SK-N-SH (cell line): Measurements from ENCODE around the gene THAP2. TPM values are rescaled to one million over a fixed set of nuclear protein-coding genes. Genes with fewer than 3 reads are reported as not detected.

Source experiments
- CTCF ChIA-PET: fragments of 300-600, 350-600 bp; formaldehyde crosslinking; extraction: SDS; loops from one replicate; lab custom pipeline; 2021; lab: Yijun Ruan, JAX
- POLR2A ChIA-PET: fragments of 350-600 bp; sonication (Branson Sonifier 250); formaldehyde crosslinking; extraction: SDS; loops from one replicate; lab custom pipeline; 2020; ENCODE audit warnings: antibody characterized with exemption, inconsistent platforms; lab: Yijun Ruan, JAX
- DNase-seq: peaks from one replicate; pipeline ENCODE4 v3.0.0; 2012
- H2AFZ ChIP-seq: fragments of 200-600 bp; sonication (generic); 2 replicates; pipeline ENCODE4 v1.8.1; 2016; ENCODE audit warnings: antibody characterized with exemption, mild to moderate bottlenecking, low read depth
- H3F3A ChIP-seq: fragments of 200-600 bp; sonication (generic); replicated peaks from 2 replicates; pipeline ENCODE3; 2016; ENCODE audit warnings: antibody characterized with exemption, mild to moderate bottlenecking; ENCODE audit not compliant: insufficient read depth
- H3K27ac ChIP-seq, 2 experiments: fragments of 200-500 bp in 1 of 2; fragments of 200-600 bp in 1 of 2; sonication (Bioruptor generic) in 1 of 2; sonication (generic), shearing (Covaris generic) in 1 of 2; 2 replicates each; pipeline versions ENCODE4 v1.5.1 to v1.6.1; 2014 to 2016; ENCODE audit warnings: low read depth in 2 of 2, inconsistent platforms in 1 of 2, low read length in 1 of 2, mild to moderate bottlenecking in 1 of 2, mixed read lengths in 1 of 2
- H3K27me3 ChIP-seq: fragments of 200-600 bp; sonication (generic), shearing (Covaris generic); 2 replicates; pipeline ENCODE4 v1.6.1; 2016; ENCODE audit warnings: mixed run types; ENCODE audit not compliant: insufficient read depth
- H3K36me3 ChIP-seq, 2 experiments: fragments of 200-500 bp in 1 of 2; fragments of 200-600 bp in 1 of 2; sonication (Bioruptor generic) in 1 of 2; sonication (generic) in 1 of 2; replicated peaks in 1 of 2; 2 replicates each; pipeline versions ENCODE3 to v1.5.1; 2014 to 2016; ENCODE audit warnings: low read length in 1 of 2, mild to moderate bottlenecking in 1 of 2; ENCODE audit not compliant: insufficient read depth in 2 of 2, control insufficient read depth in 1 of 2
- H3K4me1 ChIP-seq, 2 experiments: fragments of 200-500 bp in 1 of 2; fragments of 200-600 bp in 1 of 2; sonication (Bioruptor generic) in 1 of 2; sonication (generic), shearing (Covaris generic) in 1 of 2; 2 replicates each; pipeline versions ENCODE4 v1.5.1 to v1.6.1; 2014 to 2016; ENCODE audit warnings: low read depth in 1 of 2, low read length in 1 of 2, mixed run types in 1 of 2; ENCODE audit not compliant: insufficient read depth in 2 of 2, control insufficient read depth in 1 of 2
- H3K4me2 ChIP-seq: fragments of 200-600 bp; sonication (generic), shearing (Covaris generic); 2 replicates; pipeline ENCODE4 v1.6.1; 2017; ENCODE audit warnings: mixed run types
- H3K4me3 ChIP-seq, 2 experiments: fragments of 200-500 bp in 1 of 2; fragments of 200-600 bp in 1 of 2; sonication (Bioruptor generic) in 1 of 2; sonication (generic), shearing (Covaris generic) in 1 of 2; 2 replicates each; pipeline versions ENCODE4 v1.5.1 to v1.8.1; 2014 to 2016; ENCODE audit warnings: low read depth in 2 of 2, inconsistent platforms in 1 of 2, low read length in 1 of 2, mild to moderate bottlenecking in 1 of 2, mixed read lengths in 1 of 2, moderate library complexity in 1 of 2
- H3K79me2 ChIP-seq: fragments of 200-600 bp; sonication (generic); 2 replicates; pipeline ENCODE4 v1.8.1; 2017; ENCODE audit warnings: mild to moderate bottlenecking; ENCODE audit not compliant: insufficient read depth
- H3K9ac ChIP-seq: fragments of 200-600 bp; sonication (generic); 2 replicates; pipeline ENCODE4 v1.6.1; 2017; ENCODE audit warnings: mixed run types
- H3K9me2 ChIP-seq: fragments of 200-600 bp; sonication (generic); 2 replicates; pipeline ENCODE4 v1.6.1; 2017; ENCODE audit warnings: mixed run types
- H3K9me3 ChIP-seq: fragments of 200-600 bp; sonication (generic); 2 replicates; pipeline ENCODE4 v1.6.1; 2017; ENCODE audit warnings: mixed run types, mild to moderate bottlenecking, moderate library complexity
- H4K20me1 ChIP-seq: fragments of 200-600 bp; sonication (generic); 2 replicates; pipeline ENCODE4 v1.6.1; 2017; ENCODE audit warnings: mild to moderate bottlenecking, mixed run types; ENCODE audit not compliant: insufficient read depth
- ELF1 ChIP-seq: IDR thresholded peaks from 2 replicates; pipeline ENCODE4 v1.4.0; 2012
- EP300 ChIP-seq, 2 experiments: IDR thresholded peaks; 2 replicates each; pipeline versions ENCODE4 v1.4.0 to v1.6.1; 2012; ENCODE audit warnings: borderline replicate concordance in 1 of 2, low read depth in 1 of 2, low read length in 1 of 2
- FOSL2 ChIP-seq: IDR thresholded peaks from 2 replicates; pipeline ENCODE4 v1.4.0; 2012; ENCODE audit warnings: low read depth, mild to moderate bottlenecking, moderate library complexity, borderline replicate concordance
- GABPA ChIP-seq: IDR thresholded peaks from 2 replicates; pipeline ENCODE4 v1.4.0; 2012; ENCODE audit warnings: low read depth, mild to moderate bottlenecking
- GATA2 ChIP-seq: sonication (generic); formaldehyde crosslinking; IDR thresholded peaks from 2 replicates; pipeline ENCODE4 v1.5.0; 2020; ENCODE audit warnings: mild to moderate bottlenecking, missing genetic modification reagents
- IRF3 ChIP-seq: fragments of 150-350 bp; IDR thresholded peaks from 2 replicates; pipeline ENCODE4 v1.6.1; 2016; ENCODE audit warnings: mild to moderate bottlenecking, low read depth, low read length
- JUND ChIP-seq: IDR thresholded peaks from 2 replicates; pipeline ENCODE4 v1.4.0; 2012
- MXI1 ChIP-seq: IDR thresholded peaks from 2 replicates; pipeline ENCODE4 v1.6.1; 2012; ENCODE audit warnings: mild to moderate bottlenecking, low read depth, low read length, improper control_type of control experiment
- TAF1 ChIP-seq: IDR thresholded peaks from 2 replicates; pipeline ENCODE4 v1.6.1; 2012; ENCODE audit warnings: low read depth, mild to moderate bottlenecking, low read length, moderate library complexity, borderline replicate concordance
- TCF12 ChIP-seq: IDR thresholded peaks from 2 replicates; pipeline ENCODE4 v1.4.0; 2012
- WGBS: methylation state at CpG from one replicate; pipeline ENCODE4 v1.1.6; 2017; ENCODE audit warnings: low lambda C conversion rate; 5-methylcytosine and 5-hydroxymethylcytosine counted together
- polyA plus RNA-seq, 3 experiments: library from polyadenylated mRNA; depleted of rRNA; stranded (reverse); fragments of >200 nt; gene quantifications; 2 replicates each; pipeline ENCODE4 v1.2.3, GENCODE V29; 2012

The THAP2 gene
- polyA plus RNA-seq, 1 of the 3 experiments (the other 2 are of a cell fraction) = 2.9 TPM

- Histone ChIP-seq H3K9ac (peak overlapping the region; percentile 88), H4K20me1 (peaks cover 30% of the 10 kb centered on the region), H3K27me3 (no peaks in the 10 kb centered on the region), H2AFZ (peak overlapping the region; percentile 95), H3K4me3 (peak overlapping the region; percentile 85 to 98), H3K4me2 (peak overlapping the region; percentile 76), H3K9me3 (no peaks in the 10 kb centered on the region), H3K4me1 (peaks cover 5 to 12% of the 10 kb centered on the region in 2 experiments; a peak in 3 of 4 replicates), H3K9me2 (no peaks in the 10 kb centered on the region), H3K27ac (peak overlapping the region; percentile 88 to 99), H3F3A (peaks cover 10% of the 10 kb centered on the region), H3K36me3 (peaks cover 11 to 17% of the 10 kb centered on the region in 2 experiments), H3K79me2 (peaks cover 60% of the 10 kb centered on the region)
- ChIA-PET POLR2A (interaction anchor here (0.6 to 2.9 kb wide), 8 partner anchors 16 to 477 kb away, joined by 3 to 38 read pairs (median 3); partner anchors contain the start of genes RAB21 and TMEM19), CTCF (interaction anchor here (1.3 to 2.8 kb wide), 2 partner anchors 22 to 30 kb away, joined by 4 to 18 read pairs; partner anchors contain the start of gene TMEM19)
- no peak for TF ChIP-seq GABPA
- no peak; a peak in 1 of 4 replicates for TF ChIP-seq EP300 (IDR thresholded peaks at IDR 0.05; ENCODE audit: borderline replicate concordance in 1 of 2, low read depth in 1 of 2, low read length in 1 of 2)
- TF ChIP-seq TCF12 = no peak
- no peak for TF ChIP-seq TAF1
- no peak for TF ChIP-seq IRF3
- TF ChIP-seq FOSL2 = no peak
- no peak for TF ChIP-seq ELF1
- TF ChIP-seq JUND = no peak
- DNase-seq = no peak
- WGBS = 3% methylated on average over 20 of the region's 20 CpGs
These were observed 449 bp downstream of the THAP2 start for GRCh38 chr12:71664411-71665089.

GRCh38 chr12:71665090-71665463 is 976 bp downstream of the THAP2 start:
- ChIA-PET POLR2A (interaction anchor here (2.2 to 2.9 kb wide), 2 partner anchors 20 to 89 kb away, joined by 8 to 38 read pairs; partner anchors contain the start of genes RAB21 and TMEM19), CTCF (interaction anchor here (1.3 to 2.8 kb wide), 2 partner anchors 21 to 31 kb away, joined by 4 to 18 read pairs; partner anchors contain the start of gene TMEM19)
- WGBS = 10% methylated on average over 4 of the region's 4 CpGs
- peak overlapping the region; percentile 88 for H3K9ac ChIP-seq
- H3K27me3 ChIP-seq = no peaks in the 10 kb centered on the region
- H3K4me3 ChIP-seq = peak overlapping the region; percentile 85 to 98
- H3F3A ChIP-seq = peaks cover 10% of the 10 kb centered on the region
- peaks cover 54% of the 10 kb centered on the region for H3K79me2 ChIP-seq
- peak overlapping the region; percentile 95 for H2AFZ ChIP-seq
- no peaks in the 10 kb centered on the region for H3K9me3 ChIP-seq
- no peaks in the 10 kb centered on the region for H3K9me2 ChIP-seq
- peak overlapping the region; percentile 76 for H3K4me2 ChIP-seq
- peaks cover 5 to 12% of the 10 kb centered on the region in 2 experiments for H3K36me3 ChIP-seq
- H3K4me1 ChIP-seq = peaks cover 5 to 12% of the 10 kb centered on the region in 2 experiments; a peak in 3 of 4 replicates
- TF ChIP-seq GATA2 (CRISPR knock-in tag) (no peak), MXI1 (peak; percentile 90)
- peak overlapping the region; percentile 88 to 99; a peak in 3 of 4 replicates for H3K27ac ChIP-seq
- peaks cover 24% of the 10 kb centered on the region for H4K20me1 ChIP-seq
- no peak for DNase-seq
